HG03280 (cell line): ENCODE measurements around the gene GGA2.
"Not testable (repeated sequence)": the region's sequence is repeated elsewhere in the genome, so short reads cannot be mapped to it uniquely, and the experiment has no call there.

Source experiments
- ATAC-seq: cut with Tn5 transposase; IDR thresholded peaks from one replicate; pipeline ENCODE4 v1.9.1; 2021; ENCODE audit warnings: mild to moderate bottlenecking, moderate library complexity; ENCODE audit not compliant: unreplicated experiment

Gene GGA2

DNA sequence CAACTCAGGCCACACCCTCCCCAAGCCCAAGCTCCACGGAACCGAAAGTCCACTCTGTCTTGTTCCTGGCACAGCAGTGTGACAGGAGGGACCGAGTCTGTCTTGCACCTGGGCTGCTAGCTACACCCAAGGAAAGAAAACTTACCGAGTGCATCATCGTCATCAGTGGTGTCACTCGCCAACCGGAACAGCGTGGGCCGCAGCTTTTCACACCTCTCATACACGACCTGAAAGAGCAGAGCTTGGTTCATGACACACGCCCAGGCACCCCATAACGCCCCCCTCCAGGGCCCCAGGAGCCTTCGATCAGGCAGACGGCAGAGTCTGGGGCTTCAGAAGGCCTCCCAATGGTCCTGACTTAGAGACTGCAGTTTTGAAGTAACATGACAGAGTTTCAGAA is 27.5 kb downstream of the GGA2 start:
- no peak for ATAC-seq

DNA sequence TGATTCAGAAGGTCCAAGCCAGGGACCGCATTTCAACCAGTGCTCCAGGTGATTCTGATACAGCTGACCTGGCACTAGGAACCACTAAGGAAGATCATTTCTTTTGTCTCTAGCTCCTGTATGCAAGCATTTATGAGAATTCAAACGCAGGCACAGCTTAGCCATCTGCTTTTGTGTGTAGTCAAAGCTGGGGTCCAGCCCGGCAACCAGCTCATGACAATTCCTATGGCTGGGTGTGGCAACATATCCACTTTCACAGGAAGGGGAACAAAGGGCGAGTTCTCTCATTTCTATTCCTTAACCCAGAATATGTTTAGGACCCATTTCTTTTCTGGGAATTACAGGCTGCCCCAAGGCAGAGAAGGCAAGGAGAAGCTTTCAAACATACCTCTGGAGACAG is 30.0 kb downstream of the GGA2 start:
- ATAC-seq, result no peak

DNA sequence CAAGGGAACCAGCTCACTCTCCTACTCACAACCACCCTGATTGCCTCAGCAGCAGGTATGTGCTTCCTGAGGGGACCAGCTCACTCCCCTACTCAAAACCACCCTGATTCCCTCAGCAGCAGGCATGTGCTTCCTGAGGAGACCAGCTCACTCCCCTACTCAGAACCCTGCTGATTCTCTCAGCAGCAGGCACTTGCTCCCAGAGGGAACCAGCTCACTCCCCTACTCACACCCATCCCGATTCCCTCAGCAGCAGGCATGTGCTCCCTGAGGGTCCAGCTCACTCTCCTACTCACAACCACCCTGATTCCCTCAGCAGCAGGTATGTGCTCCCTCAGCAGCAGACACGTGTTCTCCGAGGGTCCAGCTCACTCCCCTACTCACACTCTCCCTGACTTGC is 31.2 kb downstream of the GGA2 start:
- ATAC-seq, result no peak

DNA sequence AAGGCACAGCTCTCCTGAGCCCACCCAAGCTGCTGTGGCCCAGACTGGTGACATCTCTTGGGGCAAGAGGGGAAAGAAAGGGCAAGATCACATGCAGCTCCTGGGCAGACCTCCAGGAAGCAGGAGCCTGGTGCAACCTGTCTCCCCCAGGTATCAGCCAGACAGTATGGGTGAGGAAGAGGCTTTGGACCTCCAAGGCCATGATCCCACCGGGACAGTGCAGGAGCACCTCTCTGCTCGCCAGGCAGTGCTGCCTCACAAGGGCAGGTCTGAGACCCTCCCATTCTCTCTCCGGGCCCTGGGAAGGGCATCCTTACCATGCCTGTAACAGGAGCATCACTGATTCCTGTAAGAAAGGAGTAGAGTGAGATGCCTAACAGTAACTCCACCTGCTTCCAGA is 31.7 kb downstream of the GGA2 start:
- no peak for ATAC-seq

DNA sequence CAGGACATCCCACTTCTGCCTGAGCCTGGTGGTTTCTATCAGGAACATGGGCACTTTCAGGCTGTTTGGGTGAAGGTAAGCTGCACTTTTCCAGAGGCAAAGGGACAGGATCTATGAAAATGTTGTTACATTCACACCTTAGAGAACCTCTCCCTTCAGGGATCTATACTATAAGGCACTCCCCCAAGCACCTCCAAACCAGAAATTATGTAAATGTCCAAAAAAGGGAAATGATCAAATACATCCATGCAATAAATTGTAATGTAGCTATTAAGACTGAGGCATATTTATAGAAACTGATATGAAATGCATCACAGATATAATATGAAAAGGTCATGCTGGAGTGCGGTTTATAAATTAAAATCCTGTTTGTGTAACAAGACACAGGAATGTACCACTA is 34.0 kb downstream of the GGA2 start:
- ATAC-seq, result no peak

DNA sequence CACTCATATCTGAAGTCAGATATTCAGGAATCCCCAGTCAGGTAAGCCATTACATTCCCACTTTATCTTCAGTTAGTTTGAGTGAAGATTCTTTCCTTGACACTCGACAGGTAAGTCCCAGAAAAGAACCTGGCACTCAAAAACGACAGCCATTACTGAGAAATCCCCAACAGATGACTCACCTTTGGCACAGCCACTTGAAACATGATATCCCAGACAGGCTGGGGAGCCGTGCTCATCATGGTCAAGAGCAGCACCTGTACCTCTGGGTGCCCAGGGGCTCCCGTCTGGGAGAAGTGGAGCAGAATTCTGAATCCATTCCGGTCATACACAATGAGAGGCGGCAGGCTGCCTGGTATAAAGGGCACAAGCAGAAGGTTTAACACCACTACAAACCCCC is 40.5 kb downstream of the GGA2 start:
- ATAC-seq, result no peak

DNA sequence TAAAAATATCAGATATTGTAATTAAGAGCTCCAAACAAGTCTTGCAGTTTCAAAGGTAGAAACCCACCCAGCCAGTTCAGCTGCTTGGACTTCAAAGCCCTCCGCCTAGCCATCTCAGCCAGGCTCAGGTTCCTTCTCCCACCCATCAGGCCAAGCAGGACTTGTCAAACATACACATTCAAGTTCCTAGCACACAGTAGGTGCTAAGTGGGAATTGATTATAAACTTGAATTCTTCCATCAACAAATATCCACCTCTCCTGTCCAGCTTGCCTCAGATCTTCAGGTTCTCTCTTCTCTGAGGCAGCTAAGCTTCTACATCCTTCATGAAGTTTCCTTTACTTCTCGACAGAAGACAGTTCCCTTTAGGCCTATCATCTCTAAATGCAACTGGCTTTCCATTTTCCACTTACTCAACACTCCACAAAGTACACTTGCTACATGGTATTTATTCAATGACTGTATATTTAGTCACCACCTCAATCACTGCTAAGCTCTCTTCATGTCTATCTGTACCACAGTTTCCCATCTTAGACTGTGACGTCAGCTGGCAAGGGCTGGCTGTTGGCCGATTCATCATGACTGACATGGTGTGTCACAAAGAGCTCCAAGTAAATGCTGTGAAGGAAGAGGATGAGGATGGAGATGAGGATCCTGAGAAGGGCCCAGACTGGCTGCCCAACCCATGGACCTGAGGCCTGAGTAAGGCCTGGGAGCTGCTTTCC is 44.0 kb downstream of the GGA2 start:
- no peak for ATAC-seq

DNA sequence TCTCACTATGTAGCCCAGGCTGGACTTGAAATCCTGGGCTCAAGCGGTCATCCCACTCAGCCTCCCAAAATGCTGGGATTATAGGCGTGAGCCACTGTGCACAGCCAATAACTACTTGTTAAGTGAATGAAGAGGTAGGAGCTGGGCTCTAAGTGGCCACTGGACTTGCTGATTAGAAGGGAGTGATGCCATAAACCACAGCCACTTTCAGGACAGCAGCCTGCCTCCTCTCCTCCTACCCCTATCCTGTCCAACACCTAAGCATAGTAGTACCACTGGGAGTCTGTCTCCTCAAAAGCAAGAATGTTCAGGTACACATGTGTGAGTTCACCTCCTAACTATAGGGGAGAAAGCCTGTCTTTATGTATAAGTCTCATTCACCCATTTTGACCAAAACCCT is 45.1 kb downstream of the GGA2 start:
- no peak for ATAC-seq

DNA sequence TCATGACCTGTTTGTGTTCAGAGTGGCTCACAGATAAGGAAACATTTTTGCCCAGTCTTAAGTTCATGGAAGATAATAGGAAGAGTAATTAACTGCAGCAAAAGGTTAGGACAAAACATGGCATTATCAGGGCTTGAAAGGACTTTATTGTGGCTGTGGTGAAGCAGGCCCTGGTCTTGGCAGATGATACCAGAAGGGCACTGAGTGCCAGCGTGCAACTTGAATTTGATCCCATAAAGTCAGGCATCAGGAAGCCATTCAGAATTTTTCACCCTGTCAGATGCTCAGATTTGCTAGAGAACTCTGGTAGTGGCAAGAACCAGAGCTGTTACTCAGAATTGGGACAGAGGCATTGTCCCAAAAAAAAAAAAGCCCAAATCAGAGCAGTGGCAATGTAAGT is 46.1 kb downstream of the GGA2 start:
- ATAC-seq, result no peak

DNA sequence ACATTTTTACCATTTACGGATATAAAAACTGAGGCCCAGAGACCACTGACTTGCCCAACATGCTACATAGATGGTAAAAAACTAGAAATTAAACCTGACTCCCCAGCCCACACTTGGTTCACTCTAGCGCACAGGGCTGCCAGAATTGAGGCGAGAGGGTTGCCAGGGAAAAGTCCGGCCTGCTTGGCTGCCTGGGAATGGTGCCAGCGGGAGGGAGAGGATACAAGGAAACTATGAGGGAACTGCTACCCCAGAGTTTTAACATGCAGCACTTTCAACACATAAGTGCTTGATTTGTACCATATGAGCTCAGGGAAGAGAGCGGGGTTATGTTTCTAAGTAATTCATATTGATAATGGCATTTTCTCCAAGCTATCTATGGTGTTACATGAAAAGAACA is 47.3 kb downstream of the GGA2 start:
- ATAC-seq, result not testable (repeated sequence)

DNA sequence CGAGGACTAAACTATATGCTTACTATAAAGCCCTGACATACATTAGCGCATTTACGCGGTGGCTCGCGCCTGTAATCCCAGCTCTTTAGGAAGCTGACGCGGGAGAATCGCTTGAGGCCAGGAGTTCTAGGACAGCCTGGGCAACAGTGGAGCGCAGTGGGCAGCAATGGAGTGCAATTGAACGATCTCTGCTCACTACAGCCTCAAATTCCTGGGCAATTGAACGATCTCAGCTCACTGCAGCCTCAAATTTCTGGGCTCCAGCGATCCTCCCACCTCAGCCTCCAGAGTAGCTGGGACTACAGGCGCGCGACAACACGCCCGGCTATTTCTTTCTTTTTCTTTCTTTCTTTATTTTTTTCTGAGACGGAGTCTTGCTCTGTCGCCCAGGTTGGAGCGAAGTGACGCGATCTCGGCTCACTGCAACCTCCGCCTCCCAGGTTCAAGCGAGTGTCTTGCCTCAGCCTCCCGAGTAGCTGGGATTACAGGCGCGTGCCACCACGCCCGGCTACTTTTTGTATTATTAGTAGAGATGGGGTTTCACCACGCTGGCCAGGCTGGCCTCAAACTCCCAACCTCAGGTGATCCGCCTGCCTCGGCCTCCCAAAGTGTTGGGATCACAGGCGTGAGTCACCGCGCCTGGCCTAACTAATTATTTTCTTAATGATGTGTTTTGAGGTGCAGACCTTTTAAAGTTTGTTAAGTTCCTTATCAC is 56.8 kb downstream of the GGA2 start:
- ATAC-seq, result no peak

DNA sequence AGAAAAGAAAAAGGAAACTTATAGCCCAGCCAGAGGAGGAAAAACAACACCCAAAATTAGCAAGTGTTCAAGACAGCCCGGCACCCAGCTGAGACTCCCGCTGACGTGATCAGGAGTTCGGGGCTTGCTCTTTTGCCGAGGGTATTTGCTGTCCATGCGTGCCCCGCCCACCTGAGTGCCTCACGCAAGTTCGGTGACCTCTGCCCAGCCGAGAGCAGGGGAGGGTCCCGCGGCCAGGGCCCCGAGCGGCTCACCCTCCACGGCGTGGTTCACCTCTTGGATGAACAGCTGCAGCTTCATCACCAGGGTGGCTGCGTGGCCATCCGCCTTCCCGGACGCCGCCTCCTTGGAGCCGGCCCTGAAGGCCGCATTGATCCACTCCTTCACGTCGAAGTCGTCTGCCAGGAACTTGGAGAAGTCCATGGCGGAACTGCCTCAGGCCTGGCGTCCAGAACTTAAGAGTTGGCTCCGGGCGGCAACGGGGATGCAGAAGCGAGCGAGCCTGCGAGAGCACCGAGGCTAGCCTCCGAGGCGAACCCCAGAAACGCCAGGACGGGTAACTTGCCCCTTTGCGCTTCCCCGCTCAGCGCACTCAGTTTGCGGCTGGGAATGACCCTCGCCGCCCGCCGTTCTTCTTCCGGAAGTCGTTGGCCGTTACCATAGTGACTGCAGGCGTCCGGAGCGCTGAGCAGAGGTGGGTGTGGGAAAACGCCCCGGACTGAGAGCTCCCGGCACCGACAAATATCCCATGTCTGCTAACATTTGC is 57.5 kb downstream of the GGA2 start, which contains the start of gene COG7:
COG7 (minus strand) TSS at position 618 of the 766 bp plus-strand sequence; CDS start at position 423, 195 bp downstream.
- no peak for ATAC-seq

DNA sequence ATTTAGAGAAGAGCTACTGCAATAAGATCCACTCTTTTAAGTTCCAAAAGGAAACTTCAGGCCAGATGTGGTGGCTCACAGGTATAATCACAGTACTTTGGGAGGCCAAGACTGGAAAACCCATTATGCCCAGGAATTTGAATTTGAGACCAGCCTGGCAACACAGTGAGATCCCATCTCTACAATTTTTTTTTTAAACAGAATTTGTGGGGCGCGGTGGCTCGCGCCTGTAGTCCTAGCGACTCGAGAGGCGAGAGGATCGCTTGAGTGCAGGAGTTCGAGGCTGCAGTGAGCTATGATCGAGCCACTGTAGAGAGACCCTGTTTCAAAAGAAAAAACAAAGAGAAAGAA is 58.1 kb downstream of the GGA2 start:
- no peak for ATAC-seq

DNA sequence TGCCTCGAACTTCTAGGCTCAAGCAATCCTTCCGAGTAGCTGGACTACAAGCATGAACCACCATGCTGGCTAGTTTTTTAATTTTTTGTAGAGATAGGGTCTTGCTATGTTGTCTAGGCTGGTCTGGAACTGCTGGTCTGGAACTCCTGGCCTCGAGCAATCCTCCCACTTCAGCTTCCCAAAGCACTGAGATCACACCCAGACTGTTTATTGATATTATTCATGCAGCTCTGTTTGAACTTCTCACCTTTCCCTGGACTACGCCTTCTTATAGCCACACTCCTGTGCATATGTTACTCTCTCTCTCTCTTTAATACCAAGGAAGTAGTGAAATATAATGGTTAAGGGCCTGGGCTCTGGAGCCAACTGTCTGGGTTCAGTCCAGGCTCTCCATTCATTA is 61.9 kb downstream of the GGA2 start:
- ATAC-seq, result no peak

DNA sequence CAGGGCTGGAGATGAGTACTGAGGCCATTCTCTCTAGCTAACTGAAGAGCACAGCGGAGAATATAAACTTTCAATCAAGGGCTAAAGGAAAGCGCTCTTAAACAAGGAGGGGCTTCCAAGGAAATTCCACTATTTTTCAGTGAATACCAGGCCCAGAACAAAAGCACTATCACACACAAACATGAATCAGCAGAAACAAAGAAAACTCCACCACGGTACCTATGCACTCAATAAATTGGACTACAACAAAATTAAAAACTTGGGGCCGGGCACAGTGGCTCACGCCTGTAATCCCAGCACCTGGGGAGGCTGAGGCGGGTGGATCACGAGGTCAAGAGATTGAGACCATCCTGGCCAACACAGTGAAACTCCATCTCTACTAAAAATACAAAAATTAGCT is 72.8 kb downstream of the GGA2 start:
- not testable (repeated sequence) for ATAC-seq

DNA sequence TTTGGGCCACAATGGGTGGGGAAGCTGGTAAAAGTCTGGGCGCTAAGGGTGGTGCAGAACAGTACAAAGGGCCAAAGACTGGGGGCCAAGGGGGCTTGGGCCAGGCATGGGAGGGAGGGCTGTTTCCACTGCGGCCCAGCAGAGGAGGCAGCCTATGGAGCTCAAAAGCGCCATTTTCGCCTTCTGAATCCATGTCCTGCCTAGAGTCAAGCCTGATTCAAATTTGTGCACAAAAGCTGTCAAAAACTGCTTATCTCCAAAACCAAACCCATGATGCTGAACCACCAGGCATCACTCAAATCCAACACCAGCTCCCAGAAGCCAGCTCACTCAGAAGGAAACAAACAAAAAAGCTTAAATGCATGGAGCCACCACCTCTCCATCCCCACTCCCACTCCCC is 73.3 kb downstream of the GGA2 start:
- no peak for ATAC-seq

DNA sequence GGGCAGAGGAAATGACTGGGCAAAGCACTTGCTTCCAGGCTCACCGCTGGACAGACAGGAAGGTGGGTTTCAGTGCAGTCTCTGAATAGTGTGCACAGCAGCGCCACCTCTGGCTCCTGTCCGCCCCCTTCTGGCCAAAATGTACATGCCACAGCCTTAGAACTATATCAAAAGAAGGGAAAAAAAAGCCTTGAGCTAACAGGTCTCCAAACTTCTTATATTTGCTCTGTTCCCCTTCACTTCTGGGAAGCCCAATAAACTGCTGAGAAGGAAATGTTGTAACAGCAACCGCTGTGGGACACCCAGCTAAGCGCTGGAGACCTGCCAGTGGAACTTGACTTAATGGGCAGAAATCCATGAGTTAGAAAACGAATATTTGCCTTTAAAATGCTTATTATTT is 74.8 kb downstream of the GGA2 start:
- ATAC-seq, result no peak

DNA sequence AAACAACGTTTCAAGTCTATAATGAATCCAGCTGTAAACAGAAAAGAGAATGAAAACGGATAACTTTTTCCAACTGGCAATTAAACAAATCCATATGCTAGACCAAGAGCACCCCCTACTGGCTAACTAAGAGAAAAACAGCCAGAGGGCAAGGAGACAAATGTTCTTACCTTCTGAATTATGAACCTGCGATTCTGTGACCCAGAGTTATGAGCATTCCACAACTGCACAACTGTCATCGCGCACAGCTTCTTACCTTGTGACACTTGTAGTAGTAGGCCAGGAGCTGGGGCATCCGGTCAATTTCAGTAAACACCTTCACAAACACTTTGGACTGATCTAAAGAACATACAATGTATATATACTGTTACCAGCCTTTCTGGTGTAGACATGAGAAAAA is 75.9 kb downstream of the GGA2 start:
- no peak for ATAC-seq

DNA sequence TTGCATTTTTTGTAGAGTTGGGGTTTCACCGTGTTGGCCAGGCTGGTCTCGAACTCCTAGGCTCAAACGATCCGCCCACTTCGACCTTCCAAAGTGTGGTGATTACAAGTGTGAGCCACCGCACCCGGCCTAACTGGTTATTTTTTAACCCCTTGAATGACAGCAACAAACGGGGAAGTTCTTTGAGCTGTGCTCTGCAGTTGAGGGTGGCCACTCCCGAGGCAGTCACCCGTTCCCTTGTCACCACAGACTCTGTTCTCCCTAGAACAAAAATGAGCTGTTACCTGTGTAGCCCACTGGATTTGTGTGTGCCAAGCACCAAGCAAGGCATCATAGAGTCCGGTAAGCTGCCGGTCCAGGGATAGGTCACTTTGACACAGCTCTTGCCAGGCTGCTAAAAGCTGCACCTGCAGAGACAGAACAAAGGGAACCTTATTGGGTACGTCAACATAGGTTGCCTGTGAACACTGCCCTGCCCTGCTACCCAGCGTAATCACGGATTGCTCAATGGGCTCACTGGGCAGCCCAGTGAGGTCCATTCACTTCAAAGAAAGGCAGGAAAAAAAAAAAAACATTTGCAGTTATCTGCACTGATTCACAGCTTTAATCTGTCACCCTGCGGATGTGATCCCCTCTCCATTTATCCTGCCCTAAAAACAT is 76.9 kb downstream of the GGA2 start:
- no peak for ATAC-seq

DNA sequence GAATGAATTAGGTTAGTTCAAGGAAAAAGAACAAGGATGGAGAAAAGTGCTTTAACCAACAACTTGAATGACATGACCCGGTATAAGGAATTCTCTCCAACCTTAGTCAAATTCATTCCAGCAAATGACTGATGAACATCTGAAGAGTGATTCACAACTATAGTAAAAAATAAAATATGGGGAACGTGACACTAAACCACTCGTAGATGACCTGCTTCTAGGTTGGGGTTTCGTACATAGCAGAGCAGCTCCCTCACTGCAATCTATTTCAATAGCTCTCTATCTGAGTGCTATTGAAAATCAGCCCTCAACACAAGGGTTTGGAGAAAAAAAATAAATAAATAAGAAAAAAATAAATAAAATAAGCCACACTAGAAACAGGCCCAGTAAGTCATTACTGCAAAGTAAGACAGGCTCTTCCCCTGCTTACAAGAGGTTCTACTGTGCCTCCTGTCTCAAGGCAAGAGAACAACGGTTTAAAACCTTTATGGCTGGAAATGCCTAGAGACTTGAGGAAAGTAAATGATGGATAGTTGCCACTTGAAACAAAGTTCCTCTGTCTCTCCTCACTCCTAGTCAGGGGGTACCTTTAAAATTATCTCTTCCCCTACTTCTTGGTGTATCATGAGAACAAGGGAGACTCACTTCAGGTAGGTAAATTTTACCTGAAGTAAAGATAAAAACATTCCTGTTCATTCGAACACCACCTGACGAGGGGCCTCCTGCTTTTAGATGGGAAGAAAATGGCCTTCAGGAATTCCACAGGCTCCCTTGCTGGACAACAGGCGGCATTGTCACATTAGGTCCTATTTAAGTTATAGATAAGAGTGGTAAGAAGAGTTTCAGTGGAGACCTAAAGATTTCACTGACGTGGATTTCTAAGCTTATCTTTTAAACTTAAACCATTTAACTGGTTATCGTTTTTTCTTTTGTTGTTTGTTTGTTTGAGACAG is 77.8 kb downstream of the GGA2 start:
- no peak for ATAC-seq
